ENCODE data around the gene GPATCH2. TPM values are rescaled to one million over a fixed set of nuclear protein-coding genes. Genes with fewer than 3 reads are reported as not detected.

Gene GPATCH2
- total RNA-seq, 1 experiment from 2014 or later, result 11.3 TPM

- TF ChIP-seq MAX (IDR thresholded peaks at IDR 0.05) (no peak), CBX3 (IDR thresholded peaks at IDR 0.05; ENCODE audit: low read depth) (no peak)
Measured at GRCh38 chr1:217568200-217568599, 62.7 kb downstream of the GPATCH2 start (continued).

- H3K27ac ChIP-seq (ENCODE audit: low read depth, low read length), result no peak overlapping the region
- ChIA-PET POLR2A (no interaction called here), CTCF (no interaction called here), RAD21 (ENCODE audit: low non-redundant PET in 1 of 2, low total read pairs in 2 of 2, uncharacterized antibody in 2 of 2, unreplicated experiment in 2 of 2) (no interaction called here)
- H3K79me2 ChIP-seq (ENCODE audit: insufficient read depth, low read length), result no peaks in the 10 kb centered on the region
- DNase-seq (ENCODE audit: low read depth, low spot score) (no peak), ATAC-seq (no peak)
- no TSS peak for BruUV-seq (replicated peaks)
- no peak overlapping the region for H3K9ac ChIP-seq (ENCODE audit: low read length)
- intact Hi-C loops (cut with micrococcal nuclease), result no loop called here
- no peaks in the 10 kb centered on the region for H3K9me3 ChIP-seq (ENCODE audit: control insufficient read depth in 1 of 2, insufficient read depth in 1 of 2, low read depth in 1 of 2, low read length in 2 of 2)
- no peak overlapping the region for H2AFZ ChIP-seq (ENCODE audit: low read depth, low read length, poor library complexity, severe bottlenecking)
- H3K9me2 ChIP-seq (ENCODE audit: insufficient read depth), result no peaks in the 10 kb centered on the region
- H4K20me1 ChIP-seq (ENCODE audit: insufficient read depth), result no peaks in the 10 kb centered on the region
- TF ChIP-seq CTCF (IDR thresholded peaks at IDR 0.05 in 2 of 3, conservative IDR thresholded peaks at IDR 0.05 in 1 of 3; ENCODE audit: borderline replicate concordance in 1 of 3, insufficient read depth in 1 of 3, low read depth in 2 of 3, low read length in 2 of 3) (no peak), ZFX (IDR thresholded peaks at IDR 0.05) (no peak), CEBPB (IDR thresholded peaks at IDR 0.05; ENCODE audit: low read depth) (no peak), JUND (IDR thresholded peaks at IDR 0.05) (no peak), YY1 (IDR thresholded peaks at IDR 0.05; ENCODE audit: extremely low read depth, insufficient replicate concordance, low read depth, low read length) (no peak), ELF1 (IDR thresholded peaks at IDR 0.05; ENCODE audit: borderline replicate concordance, low read depth) (no peak), ZNF274 (IDR thresholded peaks at IDR 0.05; ENCODE audit: low read depth, low read length) (no peak)
- H3K36me3 ChIP-seq (ENCODE audit: control insufficient read depth in 1 of 2, insufficient read depth in 2 of 2, low read length in 2 of 2), result no peaks in the 10 kb centered on the region
- no peak overlapping the region for H3K4me3 ChIP-seq (replicated peaks in 1 of 2; ENCODE audit: low read depth in 1 of 2, low read length in 2 of 2)
- no peaks in the 10 kb centered on the region for H3K27me3 ChIP-seq (ENCODE audit: insufficient read depth, low read length)
- H3K4me2 ChIP-seq (ENCODE audit: low read length), result no peak overlapping the region
- peaks cover 0 to 9% of the 10 kb centered on the region in 2 experiments; a peak in 2 of 4 replicates for H3K4me1 ChIP-seq (ENCODE audit: control insufficient read depth in 1 of 2, insufficient read depth in 2 of 2, low read length in 2 of 2)
Measured at GRCh38 chr1:217564833-217565232, 66.1 kb downstream of the GPATCH2 start.
